ENCODE results near the gene VSIR. TPM values are rescaled to one million over a fixed set of nuclear protein-coding genes. Genes with fewer than 3 reads are reported as not detected.

The VSIR gene
- total RNA-seq, 1 donor from 2014 or later, result not detected

- Histone ChIP-seq H3K4me1 (peaks cover 14% of the 10 kb centered on the region), H2AFZ (replicated peaks) (no peak overlapping the region), H3K27me3 (no peaks in the 10 kb centered on the region), H4K20me1 (ENCODE audit: low read depth) (no peaks in the 10 kb centered on the region), H3K9ac (peak overlapping the region; percentile 37), H3K4me3 (no peak overlapping the region), H3F3A (ENCODE audit: low read depth) (peaks cover 7% of the 10 kb centered on the region), H3K27ac (no peak overlapping the region), H3K36me3 (no peaks in the 10 kb centered on the region), H3K9me3 (ENCODE audit: low read depth) (no peaks in the 10 kb centered on the region), H3K4me2 (no peak overlapping the region), H3K79me2 (ENCODE audit: low read depth) (no peaks in the 10 kb centered on the region)
- Mint-ChIP-seq H3K27me3 (ENCODE audit: insufficient read depth, low read depth) (peaks cover 7% of the 10 kb centered on the region), H3K36me3 (no peaks in the 10 kb centered on the region), H3K4me1 (peaks cover 38% of the 10 kb centered on the region), H3K4me3 (no peak overlapping the region), H3K9me3 (no peaks in the 10 kb centered on the region), H3K27ac (peak overlapping the region; percentile 63)
- TF ChIP-seq EZH2 (IDR thresholded peaks at IDR 0.05), result no peak
- no peak for TF ChIP-seq EZH2phosphoT487 (IDR thresholded peaks at IDR 0.05)
- no peak for TF ChIP-seq CTCF (IDR thresholded peaks at IDR 0.05)
- DNase-seq (ENCODE audit: low spot score), result no peak
Measured at GRCh38 chr10:71752391-71753090, 20.8 kb downstream of the VSIR start.

- Histone ChIP-seq H3K4me2 (no peak overlapping the region), H3K27ac (no peak overlapping the region), H3K4me3 (no peak overlapping the region), H4K20me1 (ENCODE audit: low read depth) (no peaks in the 10 kb centered on the region), H3K9ac (no peak overlapping the region), H2AFZ (replicated peaks) (no peak overlapping the region), H3K36me3 (no peaks in the 10 kb centered on the region), H3K27me3 (no peaks in the 10 kb centered on the region), H3K4me1 (peaks cover 6% of the 10 kb centered on the region), H3K9me3 (ENCODE audit: low read depth) (no peaks in the 10 kb centered on the region), H3K79me2 (ENCODE audit: low read depth) (no peaks in the 10 kb centered on the region), H3F3A (ENCODE audit: low read depth) (peaks cover 2% of the 10 kb centered on the region)
- Mint-ChIP-seq H3K36me3 (no peaks in the 10 kb centered on the region), H3K27ac (peak overlapping the region; percentile 57), H3K9me3 (no peaks in the 10 kb centered on the region), H3K27me3 (ENCODE audit: insufficient read depth, low read depth) (peaks cover 8% of the 10 kb centered on the region), H3K4me1 (peaks cover 35% of the 10 kb centered on the region), H3K4me3 (no peak overlapping the region)
- DNase-seq (ENCODE audit: low spot score), result no peak
- no peak for TF ChIP-seq EZH2phosphoT487 (IDR thresholded peaks at IDR 0.05)
- no peak for TF ChIP-seq CTCF (IDR thresholded peaks at IDR 0.05)
- no peak for TF ChIP-seq EZH2 (IDR thresholded peaks at IDR 0.05)
Measured at GRCh38 chr10:71751515-71752224, 21.6 kb downstream of the VSIR start.

- Histone ChIP-seq H3F3A (ENCODE audit: low read depth) (no peaks in the 10 kb centered on the region), H4K20me1 (ENCODE audit: low read depth) (no peaks in the 10 kb centered on the region), H3K27me3 (no peaks in the 10 kb centered on the region), H3K9ac (no peak overlapping the region), H3K79me2 (ENCODE audit: low read depth) (no peaks in the 10 kb centered on the region), H2AFZ (replicated peaks) (no peak overlapping the region), H3K36me3 (no peaks in the 10 kb centered on the region), H3K4me2 (no peak overlapping the region), H3K4me1 (peaks cover 5% of the 10 kb centered on the region), H3K9me3 (ENCODE audit: low read depth) (no peaks in the 10 kb centered on the region), H3K4me3 (no peak overlapping the region), H3K27ac (no peak overlapping the region)
- H3K27ac Mint-ChIP-seq, result no peak overlapping the region
- no peaks in the 10 kb centered on the region for H3K9me3 Mint-ChIP-seq
- DNase-seq (ENCODE audit: low spot score), result no peak
- no peaks in the 10 kb centered on the region for H3K36me3 Mint-ChIP-seq
- H3K4me1 Mint-ChIP-seq, result peaks cover 34% of the 10 kb centered on the region
- peaks cover 8% of the 10 kb centered on the region for H3K27me3 Mint-ChIP-seq (ENCODE audit: insufficient read depth, low read depth)
- no peak overlapping the region for H3K4me3 Mint-ChIP-seq
- TF ChIP-seq EZH2phosphoT487 (IDR thresholded peaks at IDR 0.05) (no peak), EZH2 (IDR thresholded peaks at IDR 0.05) (no peak), CTCF (IDR thresholded peaks at IDR 0.05) (no peak)
Measured at GRCh38 chr10:71750986-71751385, 22.3 kb downstream of the VSIR start.

Measured in neural progenitor cell (in vitro differentiated cells).